Cerebellar nuclear complex (tissue), 1 donor: Measurements from ENCODE around the gene DYDC1.
"Not testable (repeated sequence)": the region's sequence is repeated elsewhere in the genome, so short reads cannot be mapped to it uniquely, and the experiment has no call there.

Experiments
- DNase-seq, 2 experiments: peaks; one replicate each; lab custom pipeline; 2025; lab: John Stamatoyannopoulos, UW

DYDC1 gene

DNA sequence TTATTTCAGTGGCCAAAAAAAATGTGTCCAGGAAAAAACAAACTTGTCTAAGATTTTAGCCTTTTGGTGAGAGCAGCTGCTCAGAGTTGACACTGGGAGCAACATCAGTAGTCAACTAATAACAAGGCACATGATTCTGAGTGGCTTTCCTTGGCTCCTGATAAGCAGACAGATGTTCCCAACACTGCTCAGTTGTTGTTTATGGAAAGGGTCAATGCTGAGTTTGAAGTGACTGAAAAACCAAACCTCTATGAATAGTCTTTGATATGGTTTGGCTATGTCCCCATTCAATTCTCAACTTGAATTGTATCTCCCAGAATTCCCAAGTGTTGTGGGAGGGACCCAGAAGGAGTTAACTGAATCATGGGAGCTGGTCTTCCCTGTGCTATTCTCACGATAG is 12.3 kb downstream of the DYDC1 start:
- no peak for DNase-seq

DNA sequence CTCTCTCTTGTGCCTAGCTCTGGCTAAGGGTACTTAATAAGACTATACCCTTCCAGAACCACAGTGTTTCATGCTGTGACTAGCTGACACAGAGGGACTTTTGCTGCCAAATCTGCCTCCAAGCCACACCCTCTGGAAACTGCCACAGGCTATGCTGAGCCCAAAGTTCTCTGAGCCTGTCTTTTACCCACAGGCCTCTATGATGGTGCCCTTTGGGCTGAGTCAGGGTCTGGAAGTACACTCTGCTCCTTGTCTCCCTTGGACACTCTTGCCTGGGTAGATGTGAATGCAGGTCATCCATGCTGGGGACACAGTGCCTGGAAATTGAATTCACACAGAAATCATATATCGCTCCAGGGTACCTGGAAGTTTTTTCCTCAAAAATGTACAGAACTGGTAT is 22.6 kb downstream of the DYDC1 start:
- no peak for DNase-seq

DNA sequence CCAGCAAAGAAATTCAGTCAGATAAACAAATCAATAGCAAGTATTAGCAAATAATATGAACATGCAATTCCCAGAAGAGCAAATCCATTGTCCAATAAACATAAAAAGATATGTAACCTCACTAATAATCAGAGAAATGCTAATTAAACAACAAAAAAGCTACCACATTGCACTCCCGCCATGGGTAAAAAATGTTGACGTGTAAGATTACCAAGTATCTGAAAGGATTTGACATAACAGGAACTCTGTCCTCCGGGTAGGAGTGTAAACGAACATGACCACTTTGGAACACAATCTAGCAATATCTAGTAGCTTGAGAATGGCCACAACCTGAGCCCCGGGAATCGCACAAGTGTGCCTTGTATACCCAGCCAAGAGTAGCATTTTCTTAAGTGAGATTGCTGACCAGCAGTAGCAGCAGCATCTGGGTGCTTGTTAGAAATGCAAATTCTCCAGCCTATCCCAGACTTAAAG is 31.6 kb downstream of the DYDC1 start:
- DNase-seq = no peak

DNA sequence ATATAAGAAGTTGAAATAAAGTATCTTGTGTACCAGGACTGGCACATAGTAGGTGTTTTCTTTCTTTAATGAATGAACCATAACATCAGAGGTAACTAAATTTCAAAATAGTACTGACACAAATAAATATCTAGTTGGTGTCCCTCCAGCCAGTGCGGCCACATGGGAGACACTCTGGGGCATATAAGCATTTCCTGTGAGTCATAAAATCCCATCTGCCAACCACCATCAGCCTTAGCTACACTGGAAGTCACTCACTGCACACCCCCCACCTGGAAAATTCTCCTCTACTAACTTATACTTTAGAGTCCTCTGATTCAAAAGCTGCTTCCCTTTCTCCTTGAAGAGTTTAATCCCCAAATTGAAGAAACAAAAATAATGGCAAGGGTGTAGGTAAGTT is 32.5 kb downstream of the DYDC1 start:
- no peak for DNase-seq

- DNase-seq = no peak
These were observed 33.2 kb downstream of the DYDC1 start for GRCh38 chr10:80323311-80323710.

DNA sequence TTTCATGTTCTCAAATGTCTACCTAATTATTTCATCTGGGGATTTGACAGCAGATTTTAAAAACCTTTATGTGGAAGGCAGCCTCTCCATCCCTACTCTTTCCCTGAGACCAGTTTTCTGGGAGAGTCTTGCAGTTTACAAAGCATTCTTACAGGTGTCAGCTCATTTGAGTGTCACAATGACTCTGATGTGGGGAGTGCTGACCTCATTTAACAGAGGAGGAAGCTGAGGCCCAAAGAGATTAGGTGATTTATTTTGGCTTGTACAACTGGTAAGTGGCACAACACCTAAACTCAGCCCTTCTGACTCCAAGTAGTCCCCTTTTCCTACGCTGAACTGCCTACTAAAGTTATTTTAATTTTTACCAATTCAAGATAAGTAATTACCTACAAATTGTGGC is 33.8 kb downstream of the DYDC1 start:
- DNase-seq = no peak

- no peak for DNase-seq
These were observed 34.4 kb downstream of the DYDC1 start for GRCh38 chr10:80322158-80322557.

DNA sequence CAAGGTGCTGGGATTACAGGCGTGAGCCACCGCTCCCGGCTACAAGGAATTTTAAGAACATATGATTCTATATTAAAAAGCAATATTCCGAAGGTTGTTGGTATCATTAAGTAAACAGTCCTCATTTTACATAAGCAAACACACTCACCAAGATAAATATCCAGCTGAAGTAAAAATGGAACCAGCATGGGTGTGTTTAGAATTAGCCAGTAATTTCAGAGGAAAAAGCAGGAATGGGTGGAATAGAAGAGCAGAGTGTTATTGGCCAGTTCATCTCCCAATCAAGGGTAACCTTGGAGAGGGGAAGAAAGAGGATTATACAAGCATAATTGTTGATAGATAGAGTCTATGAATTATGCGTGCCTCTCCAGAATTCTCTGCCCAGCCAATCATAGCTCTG is 35.4 kb downstream of the DYDC1 start:
- DNase-seq = no peak

DNA sequence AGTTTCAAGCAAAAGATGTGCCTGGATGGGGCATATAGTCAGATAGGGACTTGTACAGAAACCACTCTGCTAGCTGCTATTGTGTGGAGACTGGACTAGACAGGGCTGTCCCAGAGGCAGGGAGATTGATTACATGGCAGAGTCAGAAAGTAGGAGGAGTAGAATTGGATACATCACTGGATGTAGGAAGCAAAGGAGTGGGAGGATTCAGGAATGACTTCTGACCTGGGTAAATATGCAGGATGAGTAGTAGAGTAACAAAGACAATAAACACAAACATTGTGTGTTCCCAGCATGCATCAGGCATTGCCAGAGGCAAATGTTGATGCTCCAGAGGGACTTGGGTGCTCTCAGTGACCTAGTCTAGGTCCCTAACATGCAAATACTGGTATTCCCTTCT is 36.2 kb downstream of the DYDC1 start:
- DNase-seq = no peak

GRCh38 chr10:80319725-80320290 is 36.7 kb downstream of the DYDC1 start:
- DNase-seq = no peak

- DNase-seq = no peak
These were observed 37.2 kb downstream of the DYDC1 start for GRCh38 chr10:80319318-80319717.

DNA sequence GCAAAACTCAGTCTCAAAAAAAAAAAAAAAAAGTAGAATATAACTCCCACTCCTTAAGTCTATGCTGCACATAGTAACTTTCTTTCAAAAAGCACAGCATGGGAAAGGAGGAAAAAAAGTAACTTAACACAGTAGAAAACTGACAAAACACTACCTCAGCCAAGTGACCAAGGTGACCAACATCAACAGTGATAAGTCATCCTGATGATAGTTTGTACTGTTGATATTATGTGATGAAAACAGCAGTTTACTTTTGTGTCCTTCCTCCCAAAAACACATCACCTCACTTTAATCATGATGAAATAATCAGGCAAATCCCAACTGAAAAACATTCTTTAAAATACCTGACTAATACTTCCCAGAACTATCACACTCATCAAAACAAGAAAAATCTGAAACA is 37.8 kb downstream of the DYDC1 start:
- DNase-seq = no peak

GRCh38 chr10:80315391-80315790 is 41.2 kb downstream of the DYDC1 start:
- DNase-seq = no peak

DNA sequence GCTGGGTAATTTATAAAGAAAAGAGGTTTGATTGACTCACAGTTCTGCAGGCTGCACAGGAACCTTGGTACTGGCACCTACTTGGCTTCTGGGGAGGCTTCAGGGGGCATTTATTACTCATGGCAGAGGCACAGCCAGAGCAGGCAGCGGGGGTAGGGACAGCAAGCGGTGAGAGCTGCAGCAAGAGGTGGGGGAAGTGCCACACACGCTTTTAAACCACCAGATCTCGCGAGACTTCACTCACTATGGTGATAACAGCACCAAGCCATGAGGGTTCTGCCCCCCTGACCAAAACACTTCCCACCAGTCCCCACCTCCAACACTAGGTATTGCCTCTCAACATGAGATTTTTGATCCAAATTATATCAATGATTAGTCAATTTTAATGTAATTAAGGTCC is 43.0 kb downstream of the DYDC1 start:
- DNase-seq = no peak

GRCh38 chr10:80305989-80306388 is 50.6 kb downstream of the DYDC1 start:
- not testable (repeated sequence) for DNase-seq

DNA sequence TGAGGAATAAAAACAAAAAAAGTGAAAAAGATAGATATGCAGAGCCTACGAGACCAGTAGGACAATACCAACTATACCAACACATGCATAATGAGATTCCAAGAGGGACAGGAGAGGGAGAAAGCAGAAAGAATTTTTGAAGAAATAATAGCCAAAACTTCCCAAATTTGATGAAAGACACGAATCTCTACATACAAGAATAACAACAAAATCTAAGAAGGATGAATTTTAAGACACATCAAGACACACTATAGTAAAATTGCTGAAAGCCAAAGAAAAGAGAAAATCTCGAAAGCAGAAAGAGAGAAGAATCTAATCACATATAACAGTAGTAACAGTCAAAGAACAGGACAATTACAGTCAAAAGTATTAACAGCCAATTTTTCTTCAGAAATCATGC is 59.6 kb downstream of the DYDC1 start:
- DNase-seq = no peak

- DNase-seq = no peak
These were observed 63.8 kb downstream of the DYDC1 start for GRCh38 chr10:80292607-80293239.

DNA sequence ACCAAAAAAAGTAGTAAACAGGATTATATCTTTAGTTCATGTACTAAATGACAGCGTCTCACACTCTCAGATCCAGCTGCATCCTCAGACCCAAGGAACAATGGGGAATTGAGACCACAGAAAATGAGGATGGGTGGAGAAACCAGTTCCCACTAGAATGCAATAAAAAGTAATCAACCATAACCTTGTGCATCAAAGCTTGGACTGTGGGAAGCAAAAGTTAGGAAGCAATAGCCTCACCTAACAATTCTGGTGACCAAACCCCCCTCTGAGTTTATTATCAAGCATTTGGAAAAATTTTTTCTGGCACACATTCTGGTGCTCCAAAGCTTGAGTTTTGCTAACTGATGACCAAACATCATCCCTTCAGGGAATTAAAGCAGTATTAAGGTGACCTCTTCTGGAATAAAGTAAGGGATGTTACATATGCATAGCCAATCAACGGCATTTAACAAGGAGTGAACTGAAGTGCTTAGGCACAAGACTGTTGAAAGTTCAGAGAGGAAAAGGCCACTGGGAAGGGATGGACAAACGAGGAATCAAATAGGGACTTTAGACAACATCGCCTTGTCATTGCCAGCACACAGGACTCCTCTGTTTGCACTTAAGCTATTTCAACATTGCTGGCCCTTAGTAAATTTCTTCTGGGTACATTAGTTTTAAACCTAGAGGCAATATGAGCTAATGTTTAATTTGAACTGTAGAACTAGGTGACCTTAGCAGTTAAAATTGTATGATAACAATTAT is 65.9 kb downstream of the DYDC1 start:
- DNase-seq = no peak

- DNase-seq = no peak
These were observed 66.9 kb downstream of the DYDC1 start, which contains the start of gene MAT1A for GRCh38 chr10:80289451-80290287. Gene MAT1A (minus strand): TSS chr10:80289658. CDS start chr10:80289423, 235 bp downstream.

- no peak for DNase-seq
These were observed 67.7 kb downstream of the DYDC1 start for GRCh38 chr10:80288849-80289248.
